SW480 (cell line): ENCODE data around the gene VDAC1.

Source experiments
- DNase-seq: peaks from one replicate; pipeline ENCODE4 v3.0.0-alpha.2; 2016; ENCODE audit warnings: low spot score

Gene VDAC1

DNA sequence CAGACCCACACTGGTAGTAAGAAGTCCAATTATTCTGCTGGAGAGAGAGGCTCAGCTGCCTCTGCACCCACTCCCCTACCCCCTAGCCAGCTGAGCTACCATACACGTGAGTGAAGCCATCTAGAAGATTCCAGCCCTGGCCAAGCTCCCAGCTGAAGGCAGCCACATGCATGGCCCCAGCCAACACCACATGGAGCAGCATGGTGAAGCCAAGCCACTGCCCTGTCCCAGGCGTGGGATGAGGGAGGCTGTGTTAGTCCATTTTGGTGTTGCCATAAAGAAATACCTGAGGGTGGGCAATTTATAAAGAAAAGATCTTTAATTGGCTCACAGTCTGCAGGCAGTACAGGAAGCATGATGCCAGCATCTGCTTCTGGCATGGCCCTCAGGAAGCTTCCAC, 20.0 kb upstream of the VDAC1 start:
- no peak for DNase-seq

DNA sequence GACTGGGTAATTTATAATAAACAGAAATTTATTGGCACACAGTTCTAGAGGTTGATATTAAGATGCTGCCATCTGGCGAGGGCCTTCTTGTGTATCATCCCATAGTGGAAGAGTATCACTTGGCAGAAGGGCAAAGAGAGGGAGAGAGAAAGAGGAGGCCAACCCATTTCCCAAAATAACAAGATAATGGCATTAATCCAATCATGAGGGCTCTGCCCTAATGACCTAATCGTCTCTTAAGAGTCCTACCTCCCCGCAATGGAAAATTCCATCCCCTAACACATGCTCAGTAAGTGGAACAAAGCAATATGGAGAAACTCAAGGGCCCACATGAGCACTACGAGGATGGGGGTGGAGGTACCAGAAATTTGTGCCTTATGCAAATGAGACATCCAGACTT, 17.6 kb upstream of the VDAC1 start:
- DNase-seq, result no peak

DNA sequence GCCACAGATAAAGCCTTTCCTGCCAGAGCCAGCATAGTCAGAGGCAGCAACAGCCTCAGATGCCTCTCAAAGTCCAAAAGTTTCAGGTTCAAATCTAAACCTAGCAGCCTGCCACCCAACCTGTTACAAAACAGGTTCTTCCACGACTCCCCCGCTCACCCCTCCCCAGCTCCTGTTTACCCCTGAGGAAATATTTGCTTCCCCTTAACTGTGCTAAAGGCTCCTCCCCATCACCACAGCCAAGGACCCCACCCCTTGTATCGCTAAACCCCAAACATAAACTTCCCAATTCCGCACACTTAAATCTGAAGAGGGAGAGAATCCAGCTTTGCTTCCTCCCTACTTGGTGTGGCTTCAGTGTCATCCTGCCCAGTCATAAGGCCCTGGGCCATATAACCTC, 15.4 kb upstream of the VDAC1 start:
- no peak for DNase-seq

DNA sequence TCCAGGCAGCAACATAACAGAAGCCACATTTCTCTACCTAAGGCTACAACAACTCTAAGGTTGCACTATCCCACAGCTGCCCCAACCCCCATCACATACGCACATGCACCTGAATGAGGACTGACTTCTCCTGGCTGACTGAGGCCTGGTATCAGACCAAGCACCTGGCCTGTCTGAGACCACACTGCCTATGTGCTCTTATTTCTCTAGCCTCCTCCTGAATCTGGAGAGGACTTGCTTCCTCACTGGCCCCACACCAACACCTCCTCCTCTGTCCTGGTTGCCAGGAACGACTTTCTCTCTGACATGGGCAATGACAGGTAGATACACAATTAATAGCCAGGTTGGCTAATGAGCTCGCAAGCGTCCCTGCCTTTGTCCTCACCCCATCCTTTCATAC, 14.9 kb upstream of the VDAC1 start:
- DNase-seq, result no peak

- no peak for DNase-seq
Observed at GRCh38 chr5:134018986-134019316, 14.2 kb upstream of the VDAC1 start.

GRCh38 chr5:134018154-134018985, 13.6 kb upstream of the VDAC1 start:
- peak; percentile 97 for DNase-seq

- DNase-seq, result no peak
Observed at GRCh38 chr5:134008266-134008749, 3.5 kb upstream of the VDAC1 start.

DNA sequence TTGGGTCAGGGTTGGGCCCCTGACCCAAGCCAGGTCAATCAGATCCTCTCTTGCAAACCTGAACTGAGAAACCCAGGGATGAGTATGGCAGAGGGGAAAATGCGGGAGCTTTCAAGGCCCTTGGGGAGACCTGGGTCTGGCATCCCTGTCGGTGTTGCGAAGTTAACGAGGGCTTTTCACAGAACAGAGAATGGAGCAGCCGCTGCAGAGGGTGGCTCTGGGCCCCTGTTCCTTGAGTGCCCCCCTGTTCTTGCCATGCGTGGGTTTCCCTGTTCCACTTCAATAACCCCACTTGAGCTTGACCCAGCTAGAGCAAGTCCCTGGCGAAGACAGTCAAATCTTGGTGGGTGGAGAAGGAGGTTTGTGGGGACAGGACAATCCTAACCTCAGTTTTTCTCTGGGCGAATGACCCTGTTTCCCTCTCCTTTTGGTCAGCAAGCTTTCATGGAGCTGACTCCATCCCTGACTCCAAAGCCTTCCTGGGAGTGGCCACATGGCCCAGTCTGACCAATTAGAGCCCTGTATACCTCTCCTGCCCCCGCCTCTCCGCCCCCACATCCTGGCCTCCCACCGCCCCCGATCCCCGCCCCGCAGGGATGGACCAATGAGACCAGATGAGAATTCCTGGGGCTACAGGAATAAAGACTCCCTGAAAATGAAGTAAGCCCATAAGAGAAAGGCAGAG, 2.9 kb upstream of the VDAC1 start:
- DNase-seq, result peak; percentile 79

DNA sequence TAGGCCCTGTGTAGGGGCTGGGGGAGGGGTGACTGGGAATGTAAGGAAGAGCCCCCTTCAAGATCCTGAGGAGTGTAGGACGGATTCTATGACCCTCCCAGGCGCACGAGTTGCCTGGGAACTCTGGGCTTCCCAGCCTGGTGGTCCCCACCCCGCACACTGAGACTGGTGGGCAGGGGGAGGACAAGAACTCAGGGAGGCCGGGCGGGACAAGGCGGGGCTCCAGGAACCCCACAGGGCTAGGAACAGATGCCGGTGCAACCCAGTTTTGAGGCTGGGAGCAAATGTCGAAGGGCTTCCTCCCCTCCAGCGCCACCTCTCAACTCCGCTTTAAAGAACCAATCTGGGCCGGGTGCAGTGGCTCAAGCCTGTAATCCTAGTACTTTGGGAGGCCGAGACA, 1.3 kb upstream of the VDAC1 start:
- no peak for DNase-seq

DNA sequence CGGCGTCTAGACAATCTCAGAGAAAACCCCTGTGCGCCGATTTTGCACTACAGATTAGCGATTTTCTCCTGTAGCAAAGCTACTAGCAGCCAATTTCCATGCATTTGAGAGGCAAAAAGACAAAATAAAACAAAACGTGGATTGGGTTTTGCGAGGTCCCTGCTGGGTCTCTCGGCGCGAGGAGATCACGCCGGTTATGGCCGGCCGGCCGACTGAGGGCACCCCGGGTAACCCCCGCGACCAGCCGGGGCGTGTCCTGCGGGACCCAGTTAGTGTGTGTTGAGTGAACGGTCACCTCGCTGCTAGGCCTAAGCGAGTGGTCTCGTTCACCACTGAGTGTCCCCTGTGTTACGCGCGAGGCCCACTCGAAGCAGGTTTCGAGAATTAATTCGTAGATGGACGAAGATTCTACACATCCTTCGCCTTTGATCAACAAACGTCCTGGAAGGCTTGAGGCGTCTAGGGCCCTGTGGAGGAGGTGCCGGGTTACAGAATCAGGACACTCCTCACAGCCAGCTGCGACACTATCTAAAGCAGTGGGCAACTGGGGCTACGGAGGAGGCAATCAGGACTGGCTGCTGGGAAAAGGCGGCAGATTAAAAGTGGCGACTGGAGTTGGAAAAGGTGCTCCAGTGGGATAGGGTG, 764 bp upstream of the VDAC1 start:
- DNase-seq, result peak; percentile 38

DNA sequence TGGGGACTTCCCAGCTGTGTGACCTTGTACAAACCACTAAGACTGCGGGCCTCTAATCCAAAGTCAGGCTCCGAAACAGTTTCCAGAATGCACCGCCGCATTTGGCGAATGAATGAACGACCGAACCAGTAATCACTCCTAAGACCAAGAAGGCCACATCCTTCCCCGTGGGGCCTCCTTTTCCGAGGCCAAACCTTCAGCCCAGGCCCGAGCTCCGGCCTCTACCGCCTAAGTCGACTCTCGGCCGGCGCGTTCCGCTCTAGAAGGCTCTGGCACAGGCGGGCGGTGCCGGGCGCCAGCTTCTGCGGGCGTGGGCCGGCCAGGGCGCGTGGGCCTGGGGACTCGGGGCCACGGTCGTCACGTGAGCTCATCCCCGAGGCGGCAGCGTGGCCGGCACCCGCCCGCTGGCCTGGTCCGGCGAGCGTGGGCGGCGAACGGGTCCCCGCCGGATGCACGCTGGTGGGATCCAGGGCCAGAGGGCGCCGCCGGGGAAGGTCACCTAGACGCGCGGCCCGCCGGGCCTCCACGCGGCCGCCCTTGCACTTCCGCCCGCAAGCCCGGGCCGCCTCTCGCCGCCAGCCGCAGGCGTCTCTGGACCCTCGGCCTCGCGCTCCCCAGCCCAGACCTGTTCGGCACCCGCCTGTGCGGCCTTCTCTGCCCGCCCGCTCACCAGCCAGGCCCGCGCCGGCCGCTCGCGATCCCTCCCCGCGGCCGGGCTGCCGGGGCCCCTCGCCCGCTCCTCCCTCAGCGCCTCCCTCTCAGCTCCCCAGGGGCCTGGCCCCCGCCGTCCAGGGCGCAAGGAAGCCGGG, 754 bp downstream of the VDAC1 start:
- peak; percentile 64 for DNase-seq

DNA sequence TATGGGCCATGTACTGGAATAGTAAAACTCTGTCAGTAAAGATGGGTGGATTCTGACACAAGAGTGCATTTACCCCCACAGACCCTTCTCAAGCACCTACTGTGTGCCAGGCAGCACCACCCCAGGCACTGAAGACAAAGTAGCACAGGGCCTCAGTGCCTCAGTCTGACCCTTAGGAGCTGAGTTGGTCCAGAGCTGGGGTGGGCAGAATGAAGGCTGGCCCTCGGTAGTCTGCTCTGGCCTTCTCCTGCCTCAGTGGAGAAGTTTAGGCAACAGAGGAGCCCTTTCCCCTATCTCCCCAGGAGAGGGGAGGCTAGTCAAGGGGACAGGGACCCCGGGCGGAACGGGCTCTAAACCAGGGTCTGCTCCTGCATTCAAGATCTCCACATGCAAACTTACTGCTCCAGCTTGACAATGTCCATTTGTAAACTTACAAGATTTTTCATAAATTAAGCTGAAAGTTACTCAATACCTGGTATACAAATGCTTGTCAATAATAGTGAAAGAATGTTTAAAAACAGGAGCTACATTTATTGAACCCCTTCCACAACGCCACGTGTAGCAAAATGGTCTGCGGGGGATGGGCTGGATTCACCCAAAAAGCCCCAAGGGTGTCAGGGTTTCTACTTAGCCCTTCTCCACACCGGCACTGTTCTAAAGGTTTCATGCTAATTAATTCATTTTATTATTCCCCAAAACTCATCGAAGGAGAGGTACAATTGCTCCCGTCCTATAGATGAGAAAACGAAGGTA, 1.5 kb downstream of the VDAC1 start:
- DNase-seq, result no peak

DNA sequence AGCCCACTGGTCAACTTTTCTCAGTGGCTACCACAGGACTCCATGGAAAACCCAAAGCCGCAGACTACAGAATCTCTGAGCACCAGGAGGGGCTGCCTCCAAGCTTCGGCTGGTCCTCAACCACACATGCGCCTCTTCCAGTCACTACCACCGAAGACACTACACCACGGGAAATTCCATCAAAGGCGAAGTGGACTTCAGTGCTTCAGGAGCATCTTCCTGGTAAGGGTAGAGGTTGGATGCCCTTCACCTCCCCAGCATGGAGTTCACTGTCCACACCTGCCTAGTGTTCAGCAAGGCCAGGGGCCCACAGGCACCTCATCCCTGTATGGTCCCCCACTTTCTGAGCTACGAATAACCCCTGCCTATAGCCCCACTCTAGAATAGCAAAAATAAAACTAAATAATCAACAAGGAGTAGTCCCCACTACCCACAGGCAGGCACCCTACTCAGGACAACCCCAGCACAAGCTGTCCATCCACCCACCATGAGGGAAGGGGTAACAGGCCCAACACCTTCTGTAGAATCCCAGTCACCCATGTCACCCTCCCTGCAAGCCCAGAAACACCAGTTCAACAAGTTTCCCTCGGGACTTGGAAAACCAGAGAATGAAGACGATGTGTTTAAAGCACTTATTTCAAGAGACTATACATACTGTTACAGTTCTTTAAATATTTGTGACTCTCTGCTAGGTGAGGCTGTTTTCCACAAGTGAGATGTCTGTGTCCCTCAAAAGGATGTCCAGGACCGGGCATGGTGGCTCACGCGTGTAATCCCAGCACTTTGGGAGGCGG, 2.6 kb downstream of the VDAC1 start:
- DNase-seq, result no peak

DNA sequence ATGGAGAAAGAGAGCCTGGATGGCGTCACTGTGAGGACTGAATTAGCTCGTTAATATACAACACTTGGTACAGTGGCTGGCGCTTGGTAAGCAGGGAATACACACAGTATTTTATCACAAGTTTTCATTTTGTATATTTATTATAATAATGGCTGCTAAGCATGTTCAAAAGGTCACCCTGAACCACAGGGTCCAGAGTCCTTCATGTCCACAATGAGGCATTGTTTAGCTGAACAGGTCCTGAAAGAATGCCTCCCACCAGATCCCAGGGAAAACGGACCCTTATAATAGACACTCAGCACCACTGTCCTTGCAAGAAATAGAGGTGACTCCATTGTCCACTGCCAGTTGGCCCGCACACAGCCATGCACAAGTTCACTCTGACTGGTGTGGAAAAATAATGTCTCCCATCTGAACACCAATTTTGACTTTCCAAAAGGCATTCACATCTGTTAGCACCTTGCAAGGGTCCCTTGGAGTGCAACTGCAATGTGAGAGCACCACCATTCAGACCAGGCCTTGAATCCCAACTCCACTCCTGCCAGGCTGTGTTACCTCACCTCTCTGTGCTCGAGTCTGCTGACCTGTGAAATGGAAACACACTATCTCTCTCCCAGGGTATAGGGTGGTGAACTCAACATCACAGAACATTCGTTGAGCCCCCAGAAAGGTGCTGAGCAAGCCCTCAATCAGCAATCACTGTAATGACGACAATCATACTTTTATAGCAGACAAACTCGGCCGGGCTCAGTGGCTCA, 3.9 kb downstream of the VDAC1 start:
- DNase-seq, result peak; percentile 62

- DNase-seq, result no peak
Observed at GRCh38 chr5:134000091-134000511, 4.7 kb downstream of the VDAC1 start.

DNA sequence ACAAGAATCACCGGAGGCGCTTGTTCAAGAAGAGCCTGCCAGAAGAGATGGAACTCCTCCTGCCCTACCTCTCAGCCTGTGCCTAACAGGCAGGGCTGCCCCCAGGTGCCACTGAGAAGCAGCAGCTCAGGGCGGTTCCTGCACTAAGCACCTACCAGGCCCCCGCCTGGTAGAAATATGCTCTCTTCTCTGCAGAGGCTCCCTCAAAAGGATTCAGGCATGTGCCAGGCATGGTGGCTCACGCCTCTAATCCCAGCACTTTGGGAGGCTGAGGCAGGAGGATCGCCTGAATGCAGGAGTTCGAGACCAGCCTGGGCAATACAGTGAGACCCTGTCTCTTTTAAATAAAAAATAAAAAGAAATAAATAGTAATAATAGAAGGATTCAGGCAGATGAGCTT, 6.0 kb downstream of the VDAC1 start:
- no peak for DNase-seq

DNA sequence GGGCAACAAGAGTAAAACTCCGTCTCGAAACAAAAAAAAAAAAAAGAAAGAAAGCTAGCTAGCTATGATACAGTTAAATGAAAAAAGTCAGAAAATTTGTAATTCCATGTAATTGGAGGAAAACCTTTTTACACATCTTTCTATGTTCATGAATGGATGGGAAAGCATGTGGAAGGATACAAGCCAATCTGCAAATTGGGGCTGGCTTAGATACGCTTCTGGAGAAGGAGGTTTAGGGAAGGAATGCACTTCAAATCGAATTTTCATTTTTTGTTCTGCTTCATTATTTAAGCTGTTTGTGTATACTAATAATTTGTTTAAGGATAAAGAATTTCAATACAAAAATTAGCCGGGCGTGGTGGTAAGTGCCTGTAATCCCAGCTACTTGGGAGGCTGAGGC, 6.7 kb downstream of the VDAC1 start:
- DNase-seq, result no peak

- no peak for DNase-seq
Observed at GRCh38 chr5:133996683-133997252, 8.0 kb downstream of the VDAC1 start.

- DNase-seq, result no peak
Observed at GRCh38 chr5:133995883-133996563, 8.8 kb downstream of the VDAC1 start.
